H1 (cell line): Measurements from ENCODE around the gene SEMA3A. TPM values are rescaled to one million over a fixed set of nuclear protein-coding genes. Genes with fewer than 3 reads are reported as not detected.

Experiments
- BCL11A ChIP-seq, 2 experiments: IDR thresholded peaks; one replicate each; pipeline ENCODE4 v1.6.1; 2011; ENCODE audit warnings: low read depth in 2 of 2, low read length in 2 of 2, mild to moderate bottlenecking in 2 of 2
- GABPA ChIP-seq: IDR thresholded peaks from 2 replicates; pipeline ENCODE4 v1.6.1; 2011; ENCODE audit warnings: mild to moderate bottlenecking, low read length, moderate library complexity, borderline replicate concordance; ENCODE audit not compliant: insufficient read depth
- HDAC6 ChIP-seq: IDR thresholded peaks from one replicate; pipeline ENCODE4 v1.7.1; 2012; ENCODE audit warnings: low read depth, mild to moderate bottlenecking, inconsistent platforms, low read length, moderate library complexity
- JUN ChIP-seq: IDR thresholded peaks from 2 replicates; pipeline ENCODE4 v1.6.1; 2011; ENCODE audit warnings: low read depth, mild to moderate bottlenecking, improper control_type of control experiment, low read length
- RFX5 ChIP-seq: IDR thresholded peaks from 2 replicates; pipeline ENCODE4 v1.6.1; 2011; ENCODE audit warnings: low read depth, low read length, improper control_type of control experiment, borderline replicate concordance
- SP4 ChIP-seq: IDR thresholded peaks from 2 replicates; pipeline ENCODE4 v1.6.1; 2012; ENCODE audit warnings: low read length, inconsistent platforms
- polyA plus RNA-seq, 7 experiments: library from polyadenylated mRNA; depleted of rRNA in 3 of 7; stranded (reverse) in 5 of 7; unstranded in 2 of 7; fragments of >200 nt in 5 of 7; fragments of 200-250 nt in 2 of 7; gene quantifications; 1 replicate in 5 of 7; 2 replicates in 1 of 7; 4 replicates in 1 of 7; pipeline versions ENCODE4 v1.2.1 to v1.2.3, GENCODE V29; 2011 to 2013; ENCODE audit warnings: missing spikeins in 2 of 7, mixed read lengths in 2 of 7
- total RNA-seq: library from RNA; stranded (reverse); fragmentation: NEBNext Ultra II Directional; extraction: Animal tissue kit (Norgen Biotek cat#: 25700); gene quantifications from 2 replicates; pipeline ENCODE4 v1.2.1, GENCODE V29; 2021

Gene SEMA3A
- total and polyA plus RNA-seq, 2 of the 8 experiments (the other 6 are each of a cell fraction or from before 2014, with no cell fraction given): 8.1 to 45.9 TPM

- TF ChIP-seq GABPA (no peak), HDAC6 (no peak), RFX5 (no peak), SP4 (no peak), JUN (no peak), BCL11A (IDR thresholded peaks at IDR 0.05; ENCODE audit: low read depth in 2 of 2, low read length in 2 of 2) (no peak)
Observed at GRCh38 chr7:84085147-84085546, 109.4 kb downstream of the SEMA3A start (continued).
